Neuronal stem cell (in vitro differentiated cells): Measurements from ENCODE around the gene PLEKHM3.
"Not testable (repeated sequence)": the region's sequence is repeated elsewhere in the genome, so short reads cannot be mapped to it uniquely, and the experiment has no call there.

Source experiments
- DNase-seq: peaks from one replicate; pipeline ENCODE4 v3.0.0-alpha.2; 2013; ENCODE audit warnings: low spot score
- H2AFZ ChIP-seq: one replicate; pipeline ENCODE4 v1.6.1; 2013; ENCODE audit warnings: mild to moderate bottlenecking, low read length, inconsistent platforms
- H2AK5ac ChIP-seq: 2 replicates; pipeline ENCODE4 v1.6.1; 2013; ENCODE audit warnings: low read depth, mild to moderate bottlenecking, inconsistent platforms, low read length, moderate library complexity, mixed read lengths
- H2BK120ac ChIP-seq: 2 replicates; pipeline ENCODE4 v1.6.1; 2013; ENCODE audit warnings: low read depth, mild to moderate bottlenecking, inconsistent platforms, low read length, moderate library complexity, mixed read lengths
- H2BK12ac ChIP-seq: one replicate; pipeline ENCODE4 v1.6.1; 2013; ENCODE audit warnings: low read length, inconsistent platforms
- H2BK15ac ChIP-seq: 2 replicates; pipeline ENCODE4 v1.6.1; 2013; ENCODE audit warnings: mild to moderate bottlenecking, low read length, inconsistent platforms, mixed read lengths
- H2BK5ac ChIP-seq: one replicate; pipeline ENCODE4 v1.6.1; 2013; ENCODE audit warnings: inconsistent platforms, mild to moderate bottlenecking, low read length, moderate library complexity
- H3K14ac ChIP-seq: one replicate; pipeline ENCODE4 v1.6.1; 2013; ENCODE audit warnings: low read length, inconsistent platforms
- H3K18ac ChIP-seq: 2 replicates; pipeline ENCODE4 v1.6.1; 2013; ENCODE audit warnings: low read length, inconsistent platforms
- H3K23ac ChIP-seq: 2 replicates; pipeline ENCODE4 v1.6.1; 2013; ENCODE audit warnings: low read depth, mild to moderate bottlenecking, mixed read lengths, low read length, inconsistent platforms; ENCODE audit not compliant: poor library complexity
- H3K27ac ChIP-seq: replicated peaks from 3 replicates; pipeline ENCODE4 v1.5.1; 2013; ENCODE audit warnings: low read length, inconsistent platforms
- H3K27me3 ChIP-seq, 3 experiments: 2 replicates each; pipeline ENCODE4 v1.6.1; 2013; ENCODE audit warnings: low read length in 3 of 3, mild to moderate bottlenecking in 2 of 3, inconsistent platforms in 1 of 3, low read depth in 1 of 3, mixed read lengths in 1 of 3, moderate library complexity in 1 of 3; ENCODE audit not compliant: control insufficient read depth in 3 of 3, insufficient read depth in 3 of 3
- H3K36me3 ChIP-seq, 2 donors: replicated peaks in 1 of 2; 2 replicates each; pipeline ENCODE4 v1.6.1; 2013; ENCODE audit warnings: low read length in 2 of 2; ENCODE audit not compliant: control insufficient read depth in 2 of 2, insufficient read depth in 2 of 2
- H3K4ac ChIP-seq: 2 replicates; pipeline ENCODE4 v1.6.1; 2013; ENCODE audit warnings: inconsistent platforms, mild to moderate bottlenecking, low read length, moderate library complexity
- H3K4me1 ChIP-seq, 2 donors: 1 replicate in 1 of 2; 2 replicates in 1 of 2; pipeline ENCODE4 v1.6.1; 2013; ENCODE audit warnings: low read length in 2 of 2, low read depth in 1 of 2; ENCODE audit not compliant: control insufficient read depth in 2 of 2, insufficient read depth in 1 of 2
- H3K4me2 ChIP-seq: one replicate; pipeline ENCODE4 v1.6.1; 2013; ENCODE audit warnings: mild to moderate bottlenecking, low read length, inconsistent platforms; ENCODE audit not compliant: insufficient read depth, poor library complexity, severe bottlenecking
- H3K4me3 ChIP-seq, 2 donors: 2 replicates each; pipeline ENCODE4 v1.5.1; 2013; ENCODE audit warnings: low read length in 2 of 2, mild to moderate bottlenecking in 2 of 2, inconsistent platforms in 1 of 2, moderate library complexity in 1 of 2
- H3K79me1 ChIP-seq: one replicate; pipeline ENCODE4 v1.6.1; 2013; ENCODE audit warnings: low read depth, mild to moderate bottlenecking, inconsistent platforms, low read length, moderate library complexity
- H3K9ac ChIP-seq: one replicate; pipeline ENCODE4 v1.6.1; 2013; ENCODE audit warnings: mild to moderate bottlenecking, low read depth, low read length, inconsistent platforms; ENCODE audit not compliant: poor library complexity
- H3K9me3 ChIP-seq, 2 donors: replicated peaks in 1 of 2; 2 replicates each; pipeline versions ENCODE3 to v1.6.1; 2013; ENCODE audit warnings: low read length in 2 of 2, mild to moderate bottlenecking in 2 of 2, inconsistent platforms in 1 of 2, low read depth in 1 of 2, mixed read lengths in 1 of 2, moderate library complexity in 1 of 2; ENCODE audit not compliant: control insufficient read depth in 2 of 2, insufficient read depth in 1 of 2
- H4K8ac ChIP-seq: one replicate; pipeline ENCODE4 v1.6.1; 2013; ENCODE audit warnings: low read depth, mild to moderate bottlenecking, inconsistent platforms, low read length, moderate library complexity
- H4K91ac ChIP-seq: one replicate; pipeline ENCODE4 v1.6.1; 2013; ENCODE audit warnings: low read length, low read depth, mild to moderate bottlenecking, inconsistent platforms; ENCODE audit not compliant: poor library complexity
- WGBS, 2 donors: extraction: QIAGEN DNeasy Blood & Tissue Kit; methylation state at CpG; one replicate each; pipeline ENCODE4 v1.1.7; 2013; ENCODE audit warnings: missing lambda C conversion rate in 2 of 2, mixed read lengths in 1 of 2; ENCODE audit not compliant: insufficient read length in 2 of 2, insufficient replicate concordance in 1 of 2; ENCODE audit errors: extremely low coverage in 2 of 2; 5-methylcytosine and 5-hydroxymethylcytosine counted together

Gene PLEKHM3

DNA sequence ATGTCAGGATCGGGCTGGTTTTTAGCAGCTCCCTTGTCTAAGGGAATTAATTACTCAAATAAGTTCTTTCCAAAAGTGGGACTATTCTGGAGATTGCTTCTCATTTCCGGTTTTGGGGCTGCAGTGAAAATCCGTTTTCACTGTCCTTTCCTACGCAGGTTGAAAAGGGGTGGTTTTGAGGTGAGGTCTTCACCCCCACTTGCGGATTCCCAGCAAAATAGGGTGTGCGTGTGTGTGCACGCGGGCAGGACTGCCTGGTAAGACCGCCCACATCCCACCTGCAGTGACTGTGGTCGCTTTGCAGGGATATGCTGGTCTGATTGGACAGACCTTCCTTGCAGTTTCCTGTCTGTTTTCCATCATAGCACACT lies 472 bp upstream of the PLEKHM3 start:
- Histone ChIP-seq H4K8ac (peak overlapping the region; percentile 86), H3K4me3 (peak overlapping the region in 1 of 2 donors; percentile 70), H3K9me3 (no peaks in the 10 kb centered on the region), H2BK120ac (no peak overlapping the region), H3K4me2 (peak overlapping the region; percentile 73), H3K79me1 (peaks cover 3% of the 10 kb centered on the region), H3K4me1 (peaks cover 4 to 5% of the 10 kb centered on the region in 2 donors), H3K27ac (no peak overlapping the region), H3K14ac (no peak overlapping the region), H3K27me3 (peaks cover 0 to 13% (median 0%) of the 10 kb centered on the region in 3 experiments), H2BK12ac (no peak overlapping the region), H3K18ac (no peak overlapping the region), H2BK15ac (no peak overlapping the region), H2AK5ac (no peak overlapping the region), H3K36me3 (no peaks in the 10 kb centered on the region), H4K91ac (no peak overlapping the region), H3K23ac (no peak overlapping the region), H3K4ac (no peak overlapping the region), H3K9ac (no peak overlapping the region), H2AFZ (peak overlapping the region; percentile 91), H2BK5ac (no peak overlapping the region)
- WGBS, 2 donors, result no CpG with 5 or more reads among the region's 10 CpGs
- no peak for DNase-seq

- H3K4me2 ChIP-seq, result no peak overlapping the region
- H3K27ac ChIP-seq, result no peak overlapping the region
- H4K8ac ChIP-seq, result no peak overlapping the region
- no CpG with 5 or more reads among the region's 3 CpGs for whole genome bisulfite sequencing, 2 donors
- H2BK5ac ChIP-seq, result no peak overlapping the region
- no peak overlapping the region for H2BK15ac ChIP-seq
- peaks cover 5 to 6% of the 10 kb centered on the region in 2 donors for H3K4me1 ChIP-seq
- no peak overlapping the region for H3K4me3 ChIP-seq
- no peak overlapping the region for H3K9ac ChIP-seq
- no peak overlapping the region for H3K14ac ChIP-seq
- no peak overlapping the region for H2AK5ac ChIP-seq
- no peak for DNase-seq
- peaks cover 0 to 2% of the 10 kb centered on the region in 2 donors for H3K36me3 ChIP-seq
- H2BK120ac ChIP-seq, result no peak overlapping the region
- no peak overlapping the region for H4K91ac ChIP-seq
- H3K18ac ChIP-seq, result no peak overlapping the region
- peaks cover 3% of the 10 kb centered on the region for H3K79me1 ChIP-seq
- no peak overlapping the region for H2BK12ac ChIP-seq
- H3K23ac ChIP-seq, result no peak overlapping the region
- no peaks in the 10 kb centered on the region for H3K9me3 ChIP-seq
- H2AFZ ChIP-seq, result no peak overlapping the region
- no peaks in the 10 kb centered on the region for H3K27me3 ChIP-seq
- no peak overlapping the region for H3K4ac ChIP-seq
Measured at GRCh38 chr2:208024091-208024490, 1.2 kb downstream of the PLEKHM3 start.

DNA sequence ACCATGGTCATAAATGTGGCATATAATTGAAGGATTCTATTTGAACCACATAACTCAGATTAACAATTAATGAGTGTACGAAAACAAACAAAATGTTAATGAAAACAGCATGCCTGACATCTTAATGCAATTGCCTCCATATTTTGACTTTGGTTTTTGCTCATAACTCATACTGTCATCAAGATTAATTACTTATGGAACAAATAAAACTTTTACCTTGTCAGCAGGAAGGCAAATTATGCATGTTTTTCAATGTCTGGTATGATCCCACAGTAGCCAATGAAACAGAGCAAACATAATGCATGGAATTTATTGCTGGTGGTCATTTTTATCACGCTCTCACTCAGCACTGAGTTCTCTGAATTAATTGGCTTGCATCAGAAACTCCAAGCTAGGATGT lies 5.1 kb downstream of the PLEKHM3 start:
- H3K4me2 ChIP-seq, result no peak overlapping the region
- no peak overlapping the region for H3K18ac ChIP-seq

GRCh38 chr2:208018124-208018712 lies 7.1 kb downstream of the PLEKHM3 start:
- not testable (repeated sequence) for H3K36me3 ChIP-seq, H3K4ac ChIP-seq, H4K91ac ChIP-seq, H3K27me3 ChIP-seq, H2AFZ ChIP-seq, H2BK15ac ChIP-seq, H3K4me2 ChIP-seq, H3K4me1 ChIP-seq, H3K14ac ChIP-seq, H3K79me1 ChIP-seq, H2BK120ac ChIP-seq, H3K9ac ChIP-seq, H3K27ac ChIP-seq, H2BK12ac ChIP-seq, H3K4me3 ChIP-seq, H2AK5ac ChIP-seq, H3K18ac ChIP-seq, DNase-seq, H3K23ac ChIP-seq, H3K9me3 ChIP-seq, H4K8ac ChIP-seq, H2BK5ac ChIP-seq
- no CpG with 5 or more reads among the region's 5 CpGs for WGBS, 2 donors

More for the DNA sequence above, 5.1 kb downstream of the PLEKHM3 start:
- no peak overlapping the region for H3K9ac ChIP-seq
- no peak overlapping the region for H4K91ac ChIP-seq
- peaks cover 0 to 2% of the 10 kb centered on the region in 2 donors for H3K36me3 ChIP-seq
- no peak overlapping the region for H3K23ac ChIP-seq
- H2AK5ac ChIP-seq, result no peak overlapping the region
- H3K9me3 ChIP-seq, result no peaks in the 10 kb centered on the region
- no peak overlapping the region for H4K8ac ChIP-seq
- DNase-seq, result no peak
- H2BK12ac ChIP-seq, result no peak overlapping the region
- H2BK5ac ChIP-seq, result no peak overlapping the region
- no peak overlapping the region for H3K4ac ChIP-seq
- peaks cover 3% of the 10 kb centered on the region for H3K79me1 ChIP-seq
- H3K27me3 ChIP-seq, result no peaks in the 10 kb centered on the region
- no peak overlapping the region for H2AFZ ChIP-seq
- no CpG with 5 or more reads among the region's 2 CpGs for WGBS, 2 donors
- peaks cover 0 to 2% of the 10 kb centered on the region in 2 donors for H3K4me1 ChIP-seq
- no peak overlapping the region for H2BK120ac ChIP-seq
- no peak overlapping the region for H3K27ac ChIP-seq
- no peak overlapping the region for H3K4me3 ChIP-seq
- no peak overlapping the region for H3K14ac ChIP-seq
- H2BK15ac ChIP-seq, result no peak overlapping the region
